GM18861 (cell line): ENCODE data around the gene SUPT3H.
A peak's percentile ranks its signal among the peaks of the same experiment; 100 is the strongest.

Source experiments
- ATAC-seq: cut with Tn5 transposase; IDR thresholded peaks from one replicate; pipeline ENCODE4 v1.9.1; 2021; ENCODE audit not compliant: unreplicated experiment

Gene SUPT3H

GRCh38 chr6:45021676-45022075 is 356.1 kb downstream of the SUPT3H start:
- ATAC-seq = no peak

- ATAC-seq = no peak
Measured at GRCh38 chr6:45012687-45013086, 365.0 kb downstream of the SUPT3H start.

- ATAC-seq = no peak
Measured at GRCh38 chr6:45009576-45009975, 368.2 kb downstream of the SUPT3H start.

DNA sequence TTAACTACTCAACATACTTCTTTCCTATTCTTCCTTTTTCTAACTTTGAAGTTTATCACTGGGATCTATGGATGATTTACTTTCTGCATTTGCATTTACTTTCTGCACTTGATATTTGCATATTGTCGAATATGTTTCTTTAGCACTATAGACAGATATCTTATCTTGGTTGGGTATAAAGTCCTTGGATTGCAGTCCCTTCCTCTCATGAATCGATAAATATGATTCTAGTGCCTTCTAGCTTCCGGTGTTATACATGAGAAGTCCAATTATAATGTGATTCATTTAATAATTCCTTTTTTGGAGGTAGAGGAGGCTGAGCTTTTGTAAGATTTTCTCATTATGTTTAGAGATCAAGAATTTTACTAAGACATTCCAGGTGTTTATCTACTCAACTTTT is 370.8 kb downstream of the SUPT3H start:
- no peak for ATAC-seq

DNA sequence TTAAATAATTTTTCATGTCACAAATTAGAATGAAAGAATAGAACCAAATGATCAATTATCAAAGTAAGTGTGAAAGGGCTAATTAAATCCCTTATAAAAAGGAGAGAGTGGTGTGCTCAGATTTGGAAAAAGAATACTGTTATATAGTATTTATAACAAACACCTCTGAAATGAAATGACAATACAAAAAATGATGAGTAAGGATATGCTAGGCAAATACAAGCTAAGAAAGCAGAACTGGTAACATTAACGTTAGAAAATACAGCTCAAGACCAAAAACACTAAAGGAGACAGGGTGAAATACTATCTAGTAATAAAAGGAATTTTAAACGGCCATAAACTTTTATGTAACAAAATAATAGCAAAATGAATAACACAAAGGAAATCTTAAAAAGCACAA is 373.8 kb downstream of the SUPT3H start:
- no peak for ATAC-seq

DNA sequence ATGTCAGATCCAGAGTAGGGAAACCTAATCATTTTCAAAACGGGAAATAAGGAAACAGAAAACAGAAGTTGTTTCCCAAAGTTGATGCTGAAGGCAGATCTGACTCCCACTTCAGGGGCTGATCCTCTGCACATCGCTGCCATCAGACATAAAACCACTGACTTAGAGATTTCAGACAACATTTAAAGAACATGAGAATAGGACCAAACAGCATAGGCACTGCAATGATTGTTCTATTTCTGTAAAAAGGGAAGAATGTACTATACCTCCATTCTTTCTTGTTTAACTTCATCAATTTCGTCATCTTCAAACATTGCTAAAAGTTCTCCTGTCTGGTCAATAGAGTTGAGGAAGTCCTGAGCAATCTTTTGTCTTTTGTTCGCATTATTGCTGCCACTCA is 374.3 kb downstream of the SUPT3H start:
- ATAC-seq = no peak

DNA sequence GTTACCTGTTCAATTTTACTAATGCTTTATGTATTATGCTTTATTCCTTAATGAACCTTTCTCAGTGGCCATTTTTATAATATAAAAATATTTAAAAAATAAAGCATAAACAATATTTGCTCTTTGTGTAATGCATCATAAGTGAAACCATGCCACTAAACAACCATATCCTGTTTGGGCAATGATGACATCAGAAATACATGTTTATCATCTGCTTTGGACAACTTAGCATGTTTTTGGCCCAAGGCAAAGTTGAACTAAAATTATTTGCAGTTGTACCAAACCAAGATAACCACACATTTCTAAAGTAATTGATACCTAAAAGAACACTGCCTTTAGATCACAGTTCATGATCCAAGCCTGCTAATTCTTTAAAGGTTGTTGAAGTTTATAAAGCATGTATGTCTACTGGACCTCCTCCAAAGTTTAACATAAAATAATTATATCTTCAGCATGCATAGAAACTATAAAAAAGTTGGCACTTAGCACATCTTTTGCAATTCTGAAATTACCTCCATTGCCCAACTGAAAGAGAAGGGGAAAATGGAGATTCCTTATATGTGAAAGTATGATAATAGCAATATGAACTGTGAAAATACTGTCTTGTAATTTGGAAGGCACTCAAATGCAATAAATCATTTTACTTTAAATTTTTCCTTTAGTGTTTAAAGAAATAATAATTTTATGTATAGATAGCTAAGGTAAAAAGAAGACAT is 375.2 kb downstream of the SUPT3H start:
- no peak for ATAC-seq

DNA sequence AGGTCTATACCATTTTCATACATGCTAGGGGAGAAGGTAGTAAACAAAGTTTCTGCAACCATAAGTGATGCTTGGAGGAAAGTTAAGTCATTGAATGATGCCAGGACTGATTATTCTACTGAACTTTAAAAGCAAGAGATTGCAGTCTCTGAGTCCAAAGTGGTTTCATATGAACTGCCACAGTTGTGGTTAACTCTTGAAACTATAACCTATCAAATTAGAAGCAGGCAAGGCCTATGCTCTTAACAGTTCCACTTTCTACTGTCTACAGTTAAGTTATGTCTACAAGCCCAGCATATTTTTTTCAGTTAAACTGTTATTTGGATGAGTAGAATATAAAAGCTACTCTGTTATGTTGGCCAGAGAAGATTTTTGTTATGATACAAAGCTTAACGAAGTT is 376.1 kb downstream of the SUPT3H start:
- ATAC-seq = peak; percentile 98

DNA sequence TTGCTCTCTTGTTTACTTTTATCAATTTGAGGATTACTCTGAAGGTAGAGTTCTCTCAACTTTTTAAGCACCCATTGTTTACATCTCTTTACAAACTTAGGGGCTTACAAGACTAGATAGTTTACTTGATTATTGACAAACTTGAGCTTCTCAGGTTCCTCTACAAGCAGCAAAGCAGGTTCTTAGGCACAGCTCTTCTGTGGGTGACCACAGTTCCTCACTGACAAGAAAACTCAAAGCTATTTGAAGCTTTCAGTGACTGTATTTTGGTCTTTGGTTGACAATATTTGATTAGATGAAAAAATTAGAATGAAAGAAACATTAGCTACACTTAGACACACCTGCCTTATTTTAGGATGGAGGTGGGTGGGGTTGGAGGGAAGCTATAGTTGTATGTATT is 376.9 kb downstream of the SUPT3H start:
- no peak for ATAC-seq

DNA sequence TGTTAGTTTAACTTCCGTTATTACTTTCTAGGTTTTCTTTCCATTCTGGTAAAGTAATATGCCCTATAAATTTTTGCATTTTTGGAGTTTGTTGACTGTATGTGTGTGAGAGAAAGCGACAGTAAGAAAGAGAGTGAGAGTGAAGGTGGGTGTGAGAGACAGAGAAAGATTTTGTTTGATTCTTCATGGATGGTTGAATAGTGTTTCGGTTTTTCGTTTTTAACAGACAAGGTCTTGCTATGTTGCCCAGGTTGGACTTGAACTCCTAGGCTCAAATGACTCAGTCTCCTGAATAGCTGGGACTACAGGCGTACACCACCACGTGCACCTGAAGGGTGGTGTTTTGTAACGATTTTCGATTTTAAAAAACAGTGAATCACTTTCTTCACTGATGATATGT is 378.7 kb downstream of the SUPT3H start:
- ATAC-seq = no peak

- no peak for ATAC-seq
Measured at GRCh38 chr6:44995486-44996132, 382.1 kb downstream of the SUPT3H start.

DNA sequence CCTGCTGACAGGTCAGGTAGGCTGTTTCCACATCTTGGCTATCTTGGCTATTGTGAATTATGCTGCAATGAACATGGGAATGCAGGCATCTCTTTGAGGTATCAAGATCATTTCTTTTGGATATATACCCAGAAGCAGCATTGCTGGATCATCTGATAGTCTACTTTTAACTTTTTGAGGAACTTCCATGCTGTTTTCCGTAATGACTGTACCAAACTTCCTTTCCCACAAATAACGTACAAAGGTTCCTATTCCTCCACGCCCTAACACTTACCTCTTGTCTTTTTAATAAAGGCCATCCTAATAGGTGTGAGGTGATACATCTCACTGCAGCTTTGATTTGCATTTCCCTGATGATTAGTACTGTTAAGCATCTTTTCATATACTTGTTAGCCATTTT is 388.3 kb downstream of the SUPT3H start:
- ATAC-seq = no peak

DNA sequence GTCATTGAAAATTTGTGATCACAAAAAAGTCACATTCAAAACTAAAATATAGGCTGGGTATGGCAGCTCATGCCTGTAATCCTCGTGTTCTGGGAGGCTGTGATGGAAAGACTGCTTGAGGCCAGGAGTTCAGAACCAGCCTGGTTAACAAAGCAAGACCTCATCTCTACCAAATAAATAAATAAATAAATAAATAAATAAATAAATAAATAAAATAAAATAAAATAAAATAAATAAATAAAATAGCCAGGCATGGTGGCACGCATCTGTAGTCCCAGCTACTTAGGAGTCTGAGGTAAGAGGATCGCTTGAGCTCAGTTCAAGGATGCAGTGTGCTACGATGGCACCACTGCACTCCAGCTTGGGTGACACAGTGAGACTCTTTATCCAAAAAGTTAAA is 392.7 kb downstream of the SUPT3H start:
- no peak for ATAC-seq

DNA sequence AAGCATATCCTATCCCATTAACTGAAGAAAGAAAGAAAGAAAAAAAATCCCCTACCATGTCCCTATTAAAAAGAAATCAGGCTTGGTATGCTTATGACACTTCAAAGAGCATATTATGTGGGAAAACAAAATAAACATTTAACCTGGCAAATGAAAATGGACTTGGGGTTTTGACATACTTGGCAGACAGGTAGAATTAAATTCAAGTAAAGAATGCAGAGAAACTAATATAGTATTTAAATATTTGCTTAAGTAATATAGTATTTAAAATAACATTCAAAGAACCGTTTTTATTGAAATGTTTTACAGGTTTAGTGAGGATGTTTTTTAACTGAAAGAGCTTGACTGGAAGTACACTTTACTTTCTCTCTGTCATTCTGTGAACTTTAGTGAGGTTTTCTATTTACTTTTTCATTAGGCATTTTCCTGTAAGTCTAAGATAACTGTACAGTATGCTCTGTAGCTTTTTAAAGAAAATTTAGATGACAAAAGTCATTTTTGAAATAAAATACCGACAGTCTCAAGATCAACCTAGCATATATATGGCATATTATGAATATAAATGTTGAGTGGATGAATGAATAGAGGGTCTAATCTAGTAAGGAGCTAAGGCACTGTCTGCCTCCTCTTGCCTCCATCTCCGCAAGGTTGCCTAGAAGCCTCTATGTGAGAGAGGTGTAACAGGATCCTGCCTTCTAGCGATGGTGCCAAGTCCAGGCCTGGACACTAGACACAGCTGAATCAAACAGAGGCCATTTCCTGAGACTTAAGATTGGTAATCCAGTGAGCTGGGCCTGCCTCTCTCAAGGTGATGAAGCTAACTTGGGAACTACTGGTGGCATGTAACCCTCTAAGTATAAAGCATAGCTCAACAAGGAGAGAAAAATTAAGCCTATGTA is 394.0 kb downstream of the SUPT3H start:
- ATAC-seq = no peak

DNA sequence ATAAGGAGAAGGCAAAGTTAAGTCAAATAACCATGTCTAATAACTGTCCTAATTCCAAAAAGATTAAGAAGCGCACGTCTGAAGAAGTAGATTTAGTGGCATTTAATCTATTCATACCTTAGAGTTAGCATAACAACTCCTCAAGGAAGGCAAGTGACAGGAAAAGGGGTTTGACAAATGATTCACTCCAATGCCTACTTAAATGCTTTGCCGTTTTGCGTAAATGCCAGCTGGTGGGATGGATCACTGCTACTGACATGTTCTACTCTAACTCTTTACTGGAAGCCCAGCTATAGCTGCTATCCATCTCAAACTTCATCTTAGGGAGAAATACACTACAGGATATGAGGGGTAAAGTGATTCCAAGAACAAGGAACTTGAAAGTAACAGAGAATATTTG is 396.9 kb downstream of the SUPT3H start:
- ATAC-seq = no peak

- no peak for ATAC-seq
Measured at GRCh38 chr6:44976677-44977641, 400.8 kb downstream of the SUPT3H start.

DNA sequence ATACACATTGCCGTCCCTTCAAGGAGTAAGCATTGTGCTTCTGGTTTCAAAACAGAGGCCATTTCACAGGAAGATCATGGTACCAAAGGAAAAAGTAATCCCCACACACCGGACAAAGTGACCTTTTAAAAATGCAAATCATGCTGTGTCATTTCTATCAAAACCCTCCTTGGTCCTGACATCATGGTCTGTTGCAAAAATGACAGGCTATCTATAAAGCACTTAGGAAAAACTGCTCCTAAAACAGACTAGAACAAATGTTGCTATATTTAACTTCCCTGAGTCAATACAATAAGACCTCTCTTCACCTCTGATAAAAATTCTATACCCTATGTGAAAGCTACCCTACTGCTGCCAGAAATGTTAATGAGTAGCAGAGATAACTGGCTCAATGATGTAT is 403.2 kb downstream of the SUPT3H start:
- no peak for ATAC-seq

DNA sequence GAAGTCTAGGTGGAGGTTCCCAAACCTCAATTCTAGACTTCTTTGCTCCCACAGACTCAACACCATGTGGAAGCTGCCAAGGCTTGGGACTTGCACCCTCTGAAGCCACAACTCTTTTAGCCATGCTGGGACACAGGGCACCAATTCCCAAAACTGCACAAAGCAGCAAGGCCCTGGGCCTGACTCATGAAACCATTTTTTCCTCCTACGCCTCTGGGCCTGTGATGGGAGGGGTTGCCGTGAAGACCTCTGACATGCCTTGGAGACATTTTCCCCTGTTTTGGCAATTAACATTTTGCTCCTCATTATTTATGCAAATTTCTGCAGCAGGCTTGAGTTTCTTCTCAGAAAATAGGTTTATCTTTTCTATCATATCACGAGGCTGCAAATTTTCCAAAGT is 405.0 kb downstream of the SUPT3H start:
- no peak for ATAC-seq

DNA sequence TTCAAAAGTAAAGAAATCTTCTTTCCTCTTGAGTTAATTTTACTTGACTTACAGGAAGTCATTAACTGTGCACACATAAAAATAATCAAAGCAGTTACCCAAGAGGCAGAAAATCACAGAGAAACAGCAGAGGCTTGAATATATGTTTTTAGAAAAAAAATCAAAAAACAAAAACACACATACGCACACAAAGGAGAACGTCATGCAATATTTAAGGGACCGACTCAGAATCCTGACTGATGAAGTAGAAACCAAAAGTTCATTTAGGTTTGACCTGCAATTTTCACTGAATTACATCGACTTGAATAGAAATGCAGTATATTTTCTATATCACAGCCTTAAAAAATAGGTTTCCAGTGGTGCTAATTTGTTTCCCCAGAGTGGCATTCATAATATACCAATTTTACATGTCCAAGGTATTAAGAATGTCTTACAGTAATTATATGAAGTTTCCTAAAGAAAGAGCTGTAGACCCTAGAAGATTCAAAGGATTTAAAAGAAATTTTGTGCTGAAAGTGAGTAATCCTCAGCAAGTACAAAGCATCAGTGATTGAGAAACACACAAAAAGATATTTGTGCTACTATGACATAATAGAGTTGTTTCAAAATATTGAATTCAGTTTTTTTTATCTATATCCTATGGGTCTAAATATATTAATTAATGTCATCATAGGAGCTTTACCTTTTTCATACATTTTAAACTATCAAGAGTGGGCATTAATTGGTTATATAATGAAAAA is 408.1 kb downstream of the SUPT3H start:
- ATAC-seq = no peak

DNA sequence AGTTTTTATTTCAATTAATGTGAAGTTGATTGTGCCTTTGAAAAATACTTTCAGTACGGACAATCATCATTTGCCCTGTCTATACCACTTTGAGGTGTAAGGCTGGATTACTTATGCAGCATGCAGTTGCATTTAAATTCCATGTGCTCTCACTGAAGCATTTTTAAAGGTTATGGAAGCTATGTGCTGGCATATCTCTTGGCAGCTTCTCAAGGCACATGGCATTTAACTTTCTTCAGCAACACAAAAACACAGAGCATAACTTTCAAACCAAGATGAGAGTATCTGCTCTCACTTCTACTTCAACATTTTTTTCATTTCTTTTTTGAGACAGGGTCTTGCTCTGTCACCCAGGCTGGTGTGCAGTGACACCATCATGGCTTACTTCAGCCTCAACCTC is 410.3 kb downstream of the SUPT3H start:
- ATAC-seq = no peak
